Type B pancreatic cell (in vitro differentiated cells): ENCODE results near the gene KIF16B. TPM values are rescaled to one million over a fixed set of nuclear protein-coding genes. Genes with fewer than 3 reads are reported as not detected.

Experiments
- DNase-seq: peaks from one replicate; pipeline ENCODE4 v3.0.0; 2021; ENCODE audit warnings: mixed read lengths; ENCODE audit not compliant: unreplicated experiment; ENCODE audit errors: extremely low spot score
- H3K27ac Mint-ChIP-seq: 2 replicates; pipeline ENCODE4 v1.8.0; 2021; ENCODE audit warnings: mild to moderate bottlenecking, mixed read lengths
- H3K27me3 Mint-ChIP-seq: 2 replicates; pipeline ENCODE4 v1.8.0; 2021; ENCODE audit warnings: mixed read lengths
- H3K36me3 Mint-ChIP-seq: 2 replicates; pipeline ENCODE4 v1.8.0; 2021; ENCODE audit warnings: mixed read lengths
- H3K4me1 Mint-ChIP-seq: one replicate; pipeline ENCODE4 v1.8.0; 2021; ENCODE audit warnings: mixed read lengths; ENCODE audit not compliant: unreplicated experiment
- H3K4me3 Mint-ChIP-seq: 2 replicates; pipeline ENCODE4 v1.8.0; 2021; ENCODE audit warnings: mild to moderate bottlenecking, mixed read lengths
- H3K9me3 Mint-ChIP-seq: 2 replicates; pipeline ENCODE4 v1.8.0; 2021; ENCODE audit warnings: mixed read lengths
- CTCF ChIP-seq: fragments of 200-600 bp; sonication (generic); conservative IDR thresholded peaks from 2 replicates; pipeline ENCODE4 v1.5.0; 2021; ENCODE audit warnings: antibody characterized with exemption, mild to moderate bottlenecking
- total RNA-seq: library from RNA; stranded (reverse); gene quantifications from 2 replicates; pipeline ENCODE4 v1.2.1, GENCODE V29; 2021; ENCODE audit warnings: low replicate concordance

Gene KIF16B
- total RNA-seq, 1 donor from 2014 or later, result 10.3 TPM

GRCh38 chr20:16312998-16313397, 260.2 kb downstream of the KIF16B start:
- no peaks in the 10 kb centered on the region for H3K27me3 Mint-ChIP-seq
- no peak overlapping the region for H3K4me3 Mint-ChIP-seq
- H3K9me3 Mint-ChIP-seq, result no peaks in the 10 kb centered on the region
- H3K4me1 Mint-ChIP-seq, result no peaks in the 10 kb centered on the region
- TF ChIP-seq CTCF, result no peak
- DNase-seq, result no peak
- H3K27ac Mint-ChIP-seq, result no peak overlapping the region
- H3K36me3 Mint-ChIP-seq, result peaks cover 39% of the 10 kb centered on the region

GRCh38 chr20:16311756-16312155, 261.5 kb downstream of the KIF16B start:
- no peak overlapping the region for H3K27ac Mint-ChIP-seq
- H3K36me3 Mint-ChIP-seq, result peaks cover 34% of the 10 kb centered on the region
- DNase-seq, result no peak
- H3K4me3 Mint-ChIP-seq, result no peak overlapping the region
- H3K4me1 Mint-ChIP-seq, result no peaks in the 10 kb centered on the region
- no peaks in the 10 kb centered on the region for H3K27me3 Mint-ChIP-seq
- TF ChIP-seq CTCF, result no peak
- H3K9me3 Mint-ChIP-seq, result no peaks in the 10 kb centered on the region

- peaks cover 7% of the 10 kb centered on the region for H3K9me3 Mint-ChIP-seq
- peaks cover 27% of the 10 kb centered on the region for H3K36me3 Mint-ChIP-seq
- DNase-seq, result no peak
- H3K27ac Mint-ChIP-seq, result no peak overlapping the region
- no peaks in the 10 kb centered on the region for H3K27me3 Mint-ChIP-seq
- H3K4me3 Mint-ChIP-seq, result no peak overlapping the region
- TF ChIP-seq CTCF, result no peak
- no peaks in the 10 kb centered on the region for H3K4me1 Mint-ChIP-seq
Measured at GRCh38 chr20:16308754-16309153, 264.5 kb downstream of the KIF16B start.

- no peak overlapping the region for H3K27ac Mint-ChIP-seq
- H3K9me3 Mint-ChIP-seq, result peaks cover 9% of the 10 kb centered on the region
- peaks cover 11% of the 10 kb centered on the region for H3K36me3 Mint-ChIP-seq
- DNase-seq, result no peak
- H3K4me3 Mint-ChIP-seq, result no peak overlapping the region
- H3K4me1 Mint-ChIP-seq, result no peaks in the 10 kb centered on the region
- H3K27me3 Mint-ChIP-seq, result no peaks in the 10 kb centered on the region
- TF ChIP-seq CTCF, result no peak
Measured at GRCh38 chr20:16302818-16303217, 270.4 kb downstream of the KIF16B start.

- Mint-ChIP-seq H3K9me3 (peaks cover 11% of the 10 kb centered on the region), H3K4me3 (no peak overlapping the region), H3K36me3 (peaks cover 11% of the 10 kb centered on the region), H3K27me3 (no peaks in the 10 kb centered on the region), H3K27ac (no peak overlapping the region), H3K4me1 (no peaks in the 10 kb centered on the region)
- DNase-seq, result no peak
- no peak for TF ChIP-seq CTCF
Measured at GRCh38 chr20:16301986-16302385, 271.3 kb downstream of the KIF16B start.

- no peak for DNase-seq
- H3K4me3 Mint-ChIP-seq, result no peak overlapping the region
- H3K27ac Mint-ChIP-seq, result no peak overlapping the region
- H3K36me3 Mint-ChIP-seq, result peaks cover 15% of the 10 kb centered on the region
- H3K9me3 Mint-ChIP-seq, result peaks cover 4% of the 10 kb centered on the region
- TF ChIP-seq CTCF, result no peak
- H3K4me1 Mint-ChIP-seq, result no peaks in the 10 kb centered on the region
- H3K27me3 Mint-ChIP-seq, result no peaks in the 10 kb centered on the region
Measured at GRCh38 chr20:16299897-16300296, 273.4 kb downstream of the KIF16B start.
